Stimulated activated CD8-positive, alpha-beta memory T cell treated with anti-CD3 and anti-CD28 coated beads, Interleukin-12 subunit alpha, Interleukin-12 subunit beta, amount 100 ng/mL, for 24 hours (primary cell): ENCODE data around the gene FUBP3.

Experiments used
- DNase-seq: peaks from one replicate; pipeline ENCODE4 v3.0.0-alpha.2; 2020; ENCODE audit errors: extremely low read depth

Gene FUBP3

DNA sequence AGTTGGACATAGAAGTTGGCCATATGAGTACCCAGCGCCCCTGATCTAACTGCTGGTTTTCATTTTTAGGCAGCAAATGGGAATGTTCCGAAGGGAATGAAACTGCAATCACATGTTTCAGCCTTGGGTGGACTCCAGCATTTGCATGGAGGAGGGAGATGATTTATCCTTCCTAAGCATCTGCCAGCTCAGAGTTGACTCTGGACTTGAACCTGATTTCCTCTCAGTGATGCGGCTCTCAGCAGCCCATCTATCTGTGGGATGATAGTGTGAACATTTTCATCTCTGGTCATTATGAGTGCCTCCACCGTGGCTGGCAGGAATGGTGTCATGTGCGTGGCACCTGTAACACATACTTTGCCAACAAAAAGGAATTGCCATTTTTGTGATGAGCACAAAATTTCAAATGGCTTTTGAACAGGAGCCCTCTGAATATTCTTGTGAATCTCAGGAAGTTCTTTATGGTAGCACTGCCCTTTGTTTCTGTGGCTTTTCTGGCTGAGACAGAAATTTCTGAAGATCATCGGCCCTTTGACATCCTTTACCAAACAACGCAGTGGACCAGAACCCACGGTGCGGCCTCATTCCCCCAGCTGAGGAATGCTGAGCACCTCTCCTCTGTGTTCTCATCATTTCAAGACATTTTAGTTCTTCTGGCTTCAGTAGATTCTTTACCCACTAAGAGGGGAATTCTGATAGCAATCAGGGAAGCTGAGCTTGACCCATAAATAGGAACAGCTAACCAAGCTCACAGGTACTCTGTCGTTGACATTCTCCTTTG lies 28.5 kb downstream of the FUBP3 start:
- no peak for DNase-seq

DNA sequence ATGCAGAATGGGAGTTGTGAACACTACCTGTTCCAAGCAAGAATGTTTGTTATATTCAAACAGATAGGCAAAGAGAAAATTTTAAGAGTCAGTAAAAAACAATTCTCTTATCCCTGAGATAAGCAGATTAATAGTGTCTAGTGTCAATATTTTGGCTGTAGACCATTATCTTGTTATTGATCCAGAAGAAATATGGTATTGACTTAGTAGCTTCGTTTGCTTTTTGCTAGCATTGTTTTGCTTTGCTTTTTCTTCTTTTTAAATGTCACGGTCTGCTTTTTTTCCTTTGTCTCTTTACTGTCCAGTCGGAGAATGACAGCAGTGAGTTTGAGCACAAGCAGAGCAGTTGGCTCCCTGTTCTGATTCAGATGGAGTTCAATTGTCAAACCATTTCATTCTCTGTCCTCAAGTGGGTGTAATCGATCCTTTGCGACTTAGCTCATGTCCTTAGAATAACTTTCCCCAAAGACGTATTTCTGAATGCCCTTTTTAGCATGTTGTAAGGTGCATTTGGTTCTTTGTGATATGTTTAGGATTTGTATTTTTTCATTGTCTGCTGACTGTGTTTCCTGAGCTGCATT lies 29.3 kb downstream of the FUBP3 start:
- no peak for DNase-seq

DNA sequence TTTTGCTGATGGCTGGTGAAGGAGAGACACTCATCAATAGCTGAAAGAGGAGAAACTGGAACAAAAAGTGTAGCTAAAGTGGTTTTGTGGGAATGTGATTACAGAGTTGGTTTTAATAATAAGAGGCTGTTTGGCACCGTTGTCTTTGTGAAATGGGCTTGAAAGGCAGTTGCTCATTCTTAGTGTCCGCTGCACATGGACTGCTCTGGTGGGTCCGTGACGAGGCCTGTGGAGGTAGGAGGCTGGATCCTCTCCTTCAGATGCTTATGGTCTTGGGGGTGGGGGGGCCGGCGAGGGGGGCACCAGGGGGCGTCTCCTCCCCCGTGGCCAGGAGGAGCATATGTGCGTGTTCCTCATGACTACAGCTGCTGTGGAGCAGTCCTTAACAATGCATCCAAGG lies 29.8 kb downstream of the FUBP3 start:
- no peak for DNase-seq

- DNase-seq: no peak
Observed at GRCh38 chr9:130610862-130611707, 31.7 kb downstream of the FUBP3 start.

GRCh38 chr9:130616451-130616850 lies 37.1 kb downstream of the FUBP3 start:
- no peak for DNase-seq

- DNase-seq: no peak
Observed at GRCh38 chr9:130623466-130623865, 44.1 kb downstream of the FUBP3 start.

- no peak for DNase-seq
Observed at GRCh38 chr9:130624154-130624553, 44.8 kb downstream of the FUBP3 start.

- no peak for DNase-seq
Observed at GRCh38 chr9:130626249-130626996, 47.0 kb downstream of the FUBP3 start.

DNA sequence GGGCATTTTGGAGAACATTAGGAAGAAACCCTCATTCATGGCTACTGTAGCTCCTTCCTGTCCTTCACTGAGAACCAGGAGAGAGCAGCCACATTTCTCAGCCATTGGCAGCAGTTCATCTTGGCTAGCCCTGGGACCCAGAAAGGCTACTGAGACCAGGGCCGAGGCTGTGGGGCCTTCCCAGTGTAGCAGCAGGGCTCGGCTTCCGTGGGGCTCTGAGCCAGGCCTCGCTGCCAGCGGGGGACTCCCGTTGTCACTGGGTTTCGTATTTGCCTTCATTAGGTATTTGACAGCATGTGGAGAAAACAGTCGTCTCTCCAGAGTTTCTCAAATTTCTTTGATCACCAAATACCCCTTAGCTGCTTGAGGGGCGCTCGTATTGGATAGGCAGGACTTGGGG lies 47.7 kb downstream of the FUBP3 start:
- no peak for DNase-seq

GRCh38 chr9:130627896-130628792 lies 48.8 kb downstream of the FUBP3 start:
- no peak for DNase-seq

- DNase-seq: no peak
Observed at GRCh38 chr9:130629443-130630070, 50.2 kb downstream of the FUBP3 start.

DNA sequence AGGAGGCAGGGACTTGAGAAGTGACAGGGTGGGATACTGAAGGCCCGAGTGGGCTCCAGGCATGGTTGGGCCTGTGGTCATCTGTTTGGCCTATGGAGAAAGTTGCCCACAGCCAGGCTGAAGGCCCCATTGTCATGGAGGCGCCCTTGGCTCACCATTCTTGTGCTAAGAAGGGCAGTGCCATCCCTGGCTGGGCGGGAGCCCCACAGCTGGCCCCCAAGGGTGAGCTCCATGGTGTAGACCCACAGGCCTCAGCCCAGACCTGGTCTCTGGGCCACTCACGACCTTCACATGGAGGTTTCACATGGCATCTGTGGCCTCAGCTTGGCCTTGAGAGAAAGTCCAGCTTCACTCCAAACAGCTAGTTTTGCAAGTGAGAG lies 50.7 kb downstream of the FUBP3 start:
- DNase-seq: no peak

DNA sequence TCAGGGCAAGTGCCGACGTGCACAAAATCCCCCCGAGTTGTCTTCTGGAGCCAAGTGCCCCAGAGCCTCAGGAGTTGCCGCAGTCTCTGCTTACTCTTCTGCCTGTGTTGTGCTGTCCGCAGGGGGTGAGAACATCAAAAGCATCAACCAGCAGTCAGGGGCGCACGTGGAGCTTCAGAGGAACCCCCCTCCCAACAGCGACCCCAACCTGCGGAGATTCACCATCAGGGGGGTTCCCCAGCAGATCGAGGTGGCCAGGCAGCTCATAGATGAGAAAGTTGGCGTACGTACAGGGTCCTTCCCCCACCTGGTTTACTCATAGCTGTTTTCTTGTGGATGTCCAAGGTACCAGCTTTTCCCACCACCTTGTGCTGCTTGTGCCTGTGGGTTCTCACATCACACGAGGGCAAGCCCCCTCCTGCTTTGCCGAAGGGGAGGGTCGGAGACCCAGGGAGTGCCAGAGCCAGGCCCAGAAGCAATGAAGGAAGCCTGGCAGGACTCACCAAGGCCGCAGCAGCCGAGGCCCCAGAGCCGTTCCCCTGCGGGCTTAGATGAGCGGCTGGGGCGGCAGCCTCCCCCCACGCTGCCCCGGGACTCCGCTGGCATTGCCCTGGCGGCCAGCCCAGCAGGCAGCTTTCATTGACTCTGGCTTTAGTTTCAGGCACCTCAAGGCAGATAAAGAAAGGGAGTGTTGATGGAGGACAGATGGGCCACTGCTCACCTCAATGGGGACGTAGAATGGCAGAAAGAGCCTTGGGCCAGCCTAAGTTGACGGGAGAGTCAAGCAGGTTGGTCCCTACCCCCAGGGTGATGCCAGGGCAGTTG lies 51.3 kb downstream of the FUBP3 start:
- DNase-seq: no peak

DNA sequence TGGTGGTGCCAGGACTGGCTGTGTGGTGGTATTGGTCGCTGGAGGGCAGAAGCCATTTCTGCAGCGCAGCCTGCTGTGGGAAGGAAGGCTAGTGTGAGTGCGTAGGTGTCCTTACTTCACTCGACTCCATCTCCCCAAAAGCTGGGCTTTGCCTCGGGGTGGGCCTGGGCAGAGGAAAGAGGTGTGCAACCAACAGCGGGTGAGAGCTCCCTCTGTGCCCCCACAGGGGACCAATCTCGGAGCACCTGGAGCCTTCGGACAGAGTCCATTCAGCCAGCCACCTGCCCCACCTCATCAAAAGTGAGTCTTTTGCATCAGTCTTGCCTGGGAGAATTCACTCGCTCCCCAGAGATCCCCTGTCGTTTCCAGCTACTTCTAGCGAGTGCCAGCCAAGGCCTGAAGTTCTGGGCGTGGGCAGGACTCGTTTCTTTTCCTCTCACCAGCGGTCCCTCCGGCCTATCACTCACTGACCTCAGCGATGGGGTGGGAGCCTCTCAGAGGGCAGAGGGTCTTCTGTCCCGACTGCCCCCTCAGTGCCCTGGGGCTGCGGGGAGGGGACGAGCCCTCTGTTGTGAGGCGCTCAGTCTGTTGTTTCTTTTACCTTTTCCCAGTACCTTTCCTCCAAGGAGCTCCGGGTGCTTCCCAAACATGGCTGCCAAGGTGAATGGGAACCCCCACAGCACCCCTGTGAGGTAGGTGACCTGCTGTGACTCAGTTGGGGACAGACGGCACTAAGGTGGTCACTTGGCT lies 52.1 kb downstream of the FUBP3 start:
- no peak for DNase-seq

- no peak for DNase-seq
Observed at GRCh38 chr9:130632081-130632710, 52.8 kb downstream of the FUBP3 start.

- no peak for DNase-seq
Observed at GRCh38 chr9:130632841-130633240, 53.5 kb downstream of the FUBP3 start.

DNA sequence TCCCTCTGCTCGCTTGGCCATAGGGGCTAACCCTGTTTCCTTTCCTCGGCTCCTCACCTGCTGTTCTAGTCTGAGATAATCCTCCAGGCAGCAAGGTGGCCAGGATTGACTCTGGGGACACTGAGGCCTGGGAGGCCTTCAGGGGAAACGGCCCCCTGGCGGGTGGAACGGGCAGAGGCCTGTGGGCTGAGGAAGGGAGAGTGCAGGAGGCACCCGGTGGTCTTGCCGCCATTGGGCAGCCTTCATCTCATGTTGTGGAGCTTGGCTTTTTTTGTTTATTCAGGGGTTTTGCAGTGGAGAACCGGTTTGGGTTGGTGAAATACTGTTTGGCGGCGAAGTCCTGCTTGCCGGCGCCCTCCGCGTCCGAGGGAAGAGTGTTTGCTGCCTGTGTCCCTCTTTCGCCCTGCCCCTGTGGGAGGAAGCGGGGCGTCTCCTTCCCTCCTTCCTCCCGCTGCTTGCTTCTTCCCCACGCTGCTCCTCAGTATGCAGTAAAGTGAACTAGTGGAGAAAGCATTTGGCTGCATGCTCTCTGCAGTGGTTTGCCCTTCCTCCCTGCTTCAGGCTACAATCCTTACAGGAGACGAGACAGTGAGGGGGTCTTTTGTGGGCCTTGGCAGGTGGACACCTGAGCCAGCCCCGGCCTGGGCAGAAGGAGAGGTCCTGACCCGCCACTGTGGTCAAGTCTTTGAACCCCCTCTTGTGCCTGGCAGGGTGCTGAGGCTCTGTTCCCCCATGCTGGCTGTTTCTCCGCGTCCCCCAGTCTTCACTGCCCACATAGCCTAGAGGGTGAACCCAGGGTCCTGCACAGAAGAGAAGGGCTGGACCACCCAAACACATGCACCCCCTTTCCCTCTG lies 54.2 kb downstream of the FUBP3 start:
- no peak for DNase-seq
